ENCODE measurements around the gene ACTL8.

The ACTL8 gene

DNA sequence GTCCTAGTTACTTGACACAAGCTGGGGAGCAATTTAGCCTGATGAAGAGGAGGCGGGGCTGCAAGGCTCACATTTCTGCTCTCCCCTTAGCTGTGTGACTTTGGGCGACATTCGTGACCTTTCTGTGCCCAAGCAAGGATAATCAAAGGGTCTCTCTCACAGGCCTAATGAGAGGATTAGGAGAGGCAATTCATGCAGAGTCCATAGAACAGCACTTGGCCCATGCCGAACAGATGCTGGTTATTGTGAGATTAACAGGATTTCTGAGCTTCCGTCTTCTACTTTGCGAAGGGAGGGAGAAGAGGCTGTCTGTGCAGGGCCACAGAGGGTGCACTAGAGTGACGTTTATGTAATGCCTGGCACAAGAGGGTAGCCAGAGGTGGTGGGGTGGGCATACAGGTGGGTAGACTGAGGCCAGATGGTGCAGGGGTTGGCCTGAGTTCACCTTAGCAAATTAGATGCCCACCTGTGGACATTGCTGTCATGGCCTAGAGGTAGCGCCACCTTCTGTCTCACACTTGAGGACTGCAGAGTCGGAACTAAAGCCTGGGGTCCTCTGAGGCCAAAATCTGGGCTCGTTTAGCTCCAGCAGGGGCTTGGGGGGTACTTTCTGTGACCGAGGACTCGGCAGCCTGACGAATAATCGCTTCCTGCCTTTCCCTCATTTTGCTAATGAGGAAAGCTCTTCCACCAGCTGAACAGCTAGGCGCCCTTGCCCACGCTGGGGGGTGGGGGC is 18.6 kb downstream of the ACTL8 start:
- no peak for DNase-seq

DNA sequence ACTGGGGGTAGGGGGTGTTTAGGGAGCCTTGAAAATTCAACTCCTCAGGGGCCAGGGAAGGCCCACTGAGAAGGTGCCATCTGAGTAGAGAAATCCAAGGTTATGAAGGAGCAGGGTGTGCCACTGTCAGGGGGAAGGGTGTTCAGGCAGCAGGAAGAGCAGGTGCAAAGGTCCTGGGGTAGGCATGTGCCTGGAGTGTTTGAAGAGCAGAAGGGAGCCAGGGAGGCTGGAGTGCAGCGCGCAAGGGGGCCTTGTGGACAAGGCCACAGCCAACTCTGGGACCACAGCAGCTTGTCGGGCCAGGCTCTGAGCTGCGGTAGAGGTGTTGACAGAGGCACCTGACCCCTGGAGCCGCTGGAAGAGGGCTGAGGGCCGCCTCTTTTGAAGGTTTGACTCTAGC is 19.3 kb downstream of the ACTL8 start:
- no peak for DNase-seq

GRCh38 chr1:17775796-17776195 is 20.7 kb downstream of the ACTL8 start:
- DNase-seq, result no peak

GRCh38 chr1:17776426-17776825 is 21.3 kb downstream of the ACTL8 start:
- DNase-seq, result no peak

DNA sequence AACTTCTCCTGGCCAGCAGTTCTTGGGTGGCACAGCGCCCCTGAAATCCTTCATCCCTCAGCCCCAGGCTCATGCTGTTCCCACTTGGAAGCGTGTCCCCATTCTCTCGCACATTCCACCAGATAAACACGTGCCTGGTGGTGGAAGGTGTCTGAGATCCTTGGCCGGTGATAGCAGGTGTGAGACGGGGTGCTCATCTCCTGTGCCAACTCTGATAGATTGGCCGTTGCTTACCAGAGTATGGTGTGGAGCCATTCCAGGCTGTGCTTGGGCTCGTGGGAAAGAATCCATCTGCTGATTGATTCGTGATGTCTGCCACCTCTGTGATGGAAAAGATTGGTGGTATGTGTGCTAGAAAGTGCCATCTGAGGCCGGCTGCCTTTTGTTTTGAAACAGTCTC is 22.2 kb downstream of the ACTL8 start:
- no peak for DNase-seq

DNA sequence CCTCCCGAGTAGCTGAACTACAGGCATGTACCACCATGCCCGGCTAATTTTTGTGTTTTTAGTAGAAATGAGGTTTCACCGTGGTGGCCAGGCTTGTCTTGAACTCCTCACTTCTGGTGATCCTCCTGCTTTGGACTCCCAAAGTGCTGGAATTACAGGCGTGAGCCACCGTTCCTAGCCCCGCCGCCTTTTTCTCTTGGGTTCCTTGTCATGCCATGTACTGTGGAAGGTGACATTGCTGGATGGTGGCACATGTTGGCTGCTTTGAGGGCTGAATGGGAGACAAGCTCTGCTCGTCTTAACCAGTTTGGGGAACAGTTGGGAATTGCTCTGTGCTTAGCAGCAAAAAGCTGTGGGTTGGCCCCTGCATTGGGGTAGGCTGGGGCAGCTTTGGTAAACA is 22.7 kb downstream of the ACTL8 start:
- DNase-seq, result no peak

GRCh38 chr1:17780916-17781315 is 25.8 kb downstream of the ACTL8 start:
- DNase-seq, result no peak

DNA sequence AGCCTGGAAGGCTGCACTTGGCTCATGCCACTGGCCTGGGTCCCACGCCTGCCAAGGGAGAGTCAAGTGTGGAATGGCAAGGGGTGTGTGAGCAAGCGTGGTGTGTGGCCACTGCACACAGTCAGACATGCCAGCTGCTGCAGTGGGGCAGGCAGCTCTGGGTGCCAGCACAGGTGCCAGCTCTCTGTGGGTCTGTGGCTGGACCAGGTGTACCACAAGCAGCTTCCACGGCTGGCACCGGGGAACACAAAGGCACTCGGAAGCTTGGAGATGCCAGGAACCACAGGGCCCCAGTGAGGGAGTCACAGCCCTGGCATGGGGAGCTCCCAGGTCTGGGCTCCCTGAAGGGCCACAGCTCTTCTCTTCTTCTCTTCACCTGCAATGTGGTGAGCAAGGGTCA is 34.8 kb downstream of the ACTL8 start:
- DNase-seq, result no peak

DNA sequence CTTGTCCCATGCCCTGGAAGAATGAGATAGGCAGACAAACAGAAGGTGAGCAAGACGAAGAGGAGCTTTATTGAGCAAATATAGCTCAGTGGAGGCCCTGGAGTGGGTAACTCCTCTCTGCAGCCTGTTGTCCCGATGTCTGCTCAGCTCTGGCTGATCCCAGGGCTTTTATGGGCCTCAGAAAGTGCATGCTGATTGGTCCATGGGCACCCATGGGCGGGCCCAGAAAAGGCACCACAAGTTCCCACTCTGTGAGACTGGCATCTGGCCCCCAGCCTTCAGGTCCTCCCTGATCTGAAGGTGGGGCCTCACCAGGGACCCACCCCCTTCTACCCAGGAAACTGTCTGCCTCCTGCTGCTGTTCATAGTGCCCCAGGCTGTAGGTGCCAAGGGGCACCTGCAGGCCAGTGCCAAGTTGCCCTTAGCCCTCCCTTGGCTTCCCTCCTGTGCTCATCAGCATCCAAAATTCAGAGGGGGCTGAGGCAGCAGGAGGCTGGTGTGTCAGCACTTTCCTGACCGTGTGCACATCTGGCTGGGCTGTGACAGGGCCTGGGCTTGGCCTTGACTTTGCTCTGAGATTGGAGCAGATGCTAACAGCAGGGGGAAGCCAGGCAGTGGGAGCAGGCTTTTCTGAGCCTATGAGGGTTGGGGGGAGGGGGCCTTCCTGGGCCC is 35.4 kb downstream of the ACTL8 start:
- no peak for DNase-seq

DNA sequence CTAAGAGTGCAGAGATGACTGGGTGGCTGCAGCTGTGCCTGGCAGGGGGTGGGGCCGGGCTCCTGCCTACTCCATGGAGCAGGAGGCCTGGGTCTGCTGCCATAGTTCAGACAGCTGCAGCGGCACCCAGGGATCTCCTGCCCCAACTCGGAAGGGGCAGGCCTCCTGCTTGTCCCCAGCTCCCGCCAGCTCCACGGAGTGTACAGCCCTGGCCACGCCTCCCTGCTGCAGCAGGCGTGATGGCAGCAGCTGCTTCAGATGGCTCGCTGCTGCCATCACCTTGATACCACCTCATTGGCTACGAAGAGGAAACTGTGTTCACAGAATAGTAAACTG is 35.9 kb downstream of the ACTL8 start:
- DNase-seq, result no peak

GRCh38 chr1:17791480-17791879 is 36.3 kb downstream of the ACTL8 start:
- DNase-seq, result no peak

DNA sequence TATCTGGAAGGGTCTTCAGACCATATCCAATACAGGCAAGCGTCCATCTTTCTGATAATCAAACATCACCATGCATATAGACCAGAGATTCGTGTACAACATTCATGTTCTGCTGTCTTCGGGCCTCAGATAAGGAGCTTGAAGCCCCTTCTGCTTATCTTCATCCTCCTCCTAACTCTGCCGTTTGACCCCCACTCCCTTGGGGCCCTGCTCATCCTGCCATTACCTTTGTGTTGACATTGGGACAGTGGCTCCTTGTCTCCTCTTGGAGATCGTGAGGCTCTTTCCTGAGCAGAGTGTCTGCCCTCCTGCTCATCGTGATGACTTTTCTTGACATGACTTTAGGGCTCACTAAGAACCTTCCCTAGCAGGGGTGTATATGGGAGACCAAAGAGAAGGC is 37.3 kb downstream of the ACTL8 start:
- DNase-seq, result no peak

GRCh38 chr1:17795081-17795809 is 40.1 kb downstream of the ACTL8 start:
- no peak for DNase-seq

GRCh38 chr1:17795836-17796645 is 40.9 kb downstream of the ACTL8 start:
- no peak for DNase-seq

GRCh38 chr1:17797478-17797877 is 42.3 kb downstream of the ACTL8 start:
- no peak for DNase-seq

DNA sequence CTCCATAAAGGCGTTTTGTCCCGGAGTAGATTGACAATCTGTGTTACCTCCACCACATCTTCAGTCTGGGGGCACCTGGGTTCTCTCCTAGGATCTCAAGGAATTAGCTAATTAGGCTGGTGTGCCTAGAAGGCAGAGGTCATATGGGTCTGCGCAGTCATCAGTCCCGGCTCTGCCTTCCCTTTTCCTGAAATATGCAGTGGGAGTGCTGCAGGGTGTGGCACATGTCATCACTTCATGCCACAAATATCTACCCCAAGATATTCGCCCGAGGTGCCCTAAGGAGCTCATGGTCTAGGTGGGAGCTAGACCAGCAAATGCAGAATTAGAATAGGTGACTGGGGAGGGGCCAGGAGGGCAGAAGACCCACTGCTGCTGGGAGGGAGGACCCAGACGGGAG is 42.9 kb downstream of the ACTL8 start:
- no peak for DNase-seq

- no peak for DNase-seq
Measured at GRCh38 chr1:17798799-17799382, 43.8 kb downstream of the ACTL8 start.

- no peak for DNase-seq
Measured at GRCh38 chr1:17799642-17800041, 44.5 kb downstream of the ACTL8 start.

DNA sequence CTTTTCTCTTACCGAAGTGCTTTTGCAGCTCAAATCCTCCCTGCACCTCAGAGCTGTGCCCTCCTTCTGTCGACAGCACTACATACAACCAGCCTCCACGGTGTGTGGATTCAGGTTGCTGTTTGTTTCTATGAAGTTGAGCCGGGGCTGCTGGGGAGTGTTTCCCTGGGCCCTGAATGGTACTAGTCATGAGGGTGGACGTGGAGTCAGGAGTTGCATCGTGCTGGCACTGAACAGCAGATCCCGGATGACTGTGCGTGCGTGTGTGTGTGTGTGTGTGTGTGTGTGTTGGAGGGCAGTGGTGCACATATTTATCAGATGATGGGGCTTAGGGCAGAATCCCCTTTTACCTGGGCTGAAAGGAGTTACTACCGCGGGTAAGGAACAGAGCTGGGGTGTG is 47.0 kb downstream of the ACTL8 start:
- DNase-seq, result no peak

DNA sequence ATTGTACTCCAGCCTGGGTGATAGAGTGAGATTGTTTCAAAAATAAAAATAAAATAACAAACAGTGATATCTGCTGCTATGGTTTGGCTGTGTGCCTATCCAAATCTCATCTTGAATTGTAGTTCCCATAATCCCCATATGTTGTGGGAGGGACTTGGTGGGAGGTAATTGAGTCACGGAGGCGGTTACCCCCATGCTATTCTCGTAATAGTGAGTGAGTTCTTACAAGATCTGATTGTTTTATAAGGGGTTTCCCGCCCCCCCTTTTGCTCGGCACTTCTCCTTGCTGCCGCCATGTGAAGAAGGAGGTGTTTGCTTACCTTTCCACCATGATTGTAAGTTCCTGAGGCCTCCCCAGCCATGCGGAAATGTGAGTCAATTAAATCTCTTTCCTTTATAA is 47.8 kb downstream of the ACTL8 start:
- DNase-seq, result no peak

- DNase-seq, result no peak
Measured at GRCh38 chr1:17805869-17806684, 50.9 kb downstream of the ACTL8 start.

GRCh38 chr1:17808816-17809215 is 53.7 kb downstream of the ACTL8 start:
- no peak for DNase-seq

Measured in NCI-H1048 (cell line).